ENCODE data around the gene VPS26B.

The VPS26B gene

DNA sequence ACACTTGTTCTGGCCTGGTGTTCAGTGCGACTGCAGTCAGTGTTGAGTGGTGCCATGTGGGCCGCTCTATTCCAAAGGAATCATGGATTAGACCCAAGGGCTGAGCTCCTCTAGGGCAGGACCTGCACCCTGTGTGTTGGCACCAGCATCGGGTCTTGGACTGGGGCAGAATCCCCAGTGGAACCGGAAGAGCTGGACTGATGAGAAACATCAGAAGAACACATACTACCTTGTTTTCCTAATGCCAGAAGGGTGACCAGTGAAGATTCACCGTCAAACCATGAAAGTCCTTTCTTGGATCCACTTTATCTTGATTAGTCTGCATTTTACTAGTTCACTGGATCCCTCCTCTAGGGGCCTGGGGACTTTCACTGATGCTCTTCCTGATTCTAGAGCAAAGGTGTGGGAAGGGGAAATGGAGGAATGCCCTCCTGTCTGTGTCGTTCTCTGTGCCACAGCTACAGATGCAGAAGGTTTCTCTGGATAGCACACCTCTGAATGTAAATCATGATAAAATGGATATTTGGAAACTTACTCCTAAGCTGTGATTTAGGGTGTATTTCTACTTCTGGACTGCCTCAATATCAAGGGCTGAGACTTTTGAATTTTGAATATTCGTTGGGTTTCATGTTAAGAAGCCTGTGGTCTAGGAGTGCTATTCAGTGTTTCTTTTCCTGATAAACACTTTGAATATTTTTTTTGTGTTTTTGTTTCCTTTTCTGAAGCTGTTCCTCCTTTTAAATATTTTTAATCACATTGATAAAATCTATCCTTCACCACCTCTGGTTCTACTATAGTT is 40.7 kb downstream of the VPS26B start:
- in situ Hi-C loops (cut with MboI; ENCODE audit: low sequenced_read_pairs, unreplicated experiment): no loop called here
- TF ChIP-seq, protein P1, sequence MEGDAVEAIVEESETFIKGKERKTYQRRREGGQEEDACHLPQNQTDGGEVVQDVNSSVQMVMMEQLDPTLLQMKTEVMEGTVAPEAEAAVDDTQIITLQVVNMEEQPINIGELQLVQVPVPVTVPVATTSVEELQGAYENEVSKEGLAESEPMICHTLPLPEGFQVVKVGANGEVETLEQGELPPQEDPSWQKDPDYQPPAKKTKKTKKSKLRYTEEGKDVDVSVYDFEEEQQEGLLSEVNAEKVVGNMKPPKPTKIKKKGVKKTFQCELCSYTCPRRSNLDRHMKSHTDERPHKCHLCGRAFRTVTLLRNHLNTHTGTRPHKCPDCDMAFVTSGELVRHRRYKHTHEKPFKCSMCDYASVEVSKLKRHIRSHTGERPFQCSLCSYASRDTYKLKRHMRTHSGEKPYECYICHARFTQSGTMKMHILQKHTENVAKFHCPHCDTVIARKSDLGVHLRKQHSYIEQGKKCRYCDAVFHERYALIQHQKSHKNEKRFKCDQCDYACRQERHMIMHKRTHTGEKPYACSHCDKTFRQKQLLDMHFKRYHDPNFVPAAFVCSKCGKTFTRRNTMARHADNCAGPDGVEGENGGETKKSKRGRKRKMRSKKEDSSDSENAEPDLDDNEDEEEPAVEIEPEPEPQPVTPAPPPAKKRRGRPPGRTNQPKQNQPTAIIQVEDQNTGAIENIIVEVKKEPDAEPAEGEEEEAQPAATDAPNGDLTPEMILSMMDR (IDR thresholded peaks at IDR 0.05; ENCODE audit: borderline replicate concordance, control extremely low read depth, extremely low read depth, insufficient read depth, missing control alignments): no peak
- DNase-seq (ENCODE audit: low spot score): no peak

DNA sequence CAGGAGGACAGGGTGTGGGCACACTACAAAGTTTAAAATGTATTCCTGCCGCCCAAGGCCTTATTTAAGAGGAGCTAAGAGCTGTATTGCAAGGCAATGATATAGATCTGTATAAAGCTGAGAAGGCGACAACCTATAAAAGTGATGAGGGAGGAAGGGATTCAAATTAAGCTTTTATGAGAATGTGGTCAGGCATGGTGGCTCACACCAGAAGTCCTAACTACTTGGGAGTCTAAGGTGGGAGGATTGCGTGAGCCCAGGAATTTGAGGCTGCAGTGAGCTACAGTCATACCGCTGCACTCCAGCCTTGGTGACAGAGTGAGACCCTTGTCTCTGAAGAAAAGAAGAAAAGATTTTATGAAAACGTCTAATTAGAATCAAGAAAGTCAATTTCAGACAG is 42.0 kb downstream of the VPS26B start:
- no peak for DNase-seq (ENCODE audit: low spot score)

DNA sequence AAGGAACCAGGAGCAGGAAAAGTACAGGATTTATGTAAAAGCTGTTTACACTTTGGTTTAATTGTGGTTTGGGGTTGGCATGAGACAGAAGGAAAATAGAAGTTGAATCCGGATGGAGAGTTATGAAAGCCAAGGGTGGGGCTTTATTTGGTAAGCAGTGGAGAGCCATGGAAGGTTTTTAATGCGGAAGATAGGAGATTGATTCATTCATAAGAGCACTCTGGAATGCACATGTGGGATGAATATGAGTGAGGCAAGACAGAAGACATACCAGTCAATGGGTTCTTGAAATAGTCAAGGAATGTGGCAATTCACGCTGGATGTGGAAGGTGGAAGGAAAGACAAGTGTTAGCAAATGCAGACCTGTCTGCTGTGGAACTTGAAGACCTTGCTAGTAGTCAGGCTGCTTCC is 42.4 kb downstream of the VPS26B start:
- TF ChIP-seq, protein P1 (IDR thresholded peaks at IDR 0.05; ENCODE audit: borderline replicate concordance, control extremely low read depth, extremely low read depth, insufficient read depth, missing control alignments): no peak
- in situ Hi-C loops (cut with MboI; ENCODE audit: low sequenced_read_pairs, unreplicated experiment): no loop called here
- DNase-seq (ENCODE audit: low spot score): no peak

More for the DNA sequence above, 42.0 kb downstream of the VPS26B start:
- in situ Hi-C loops (cut with MboI; ENCODE audit: low sequenced_read_pairs, unreplicated experiment): no loop called here
- TF ChIP-seq, protein P1 (IDR thresholded peaks at IDR 0.05; ENCODE audit: borderline replicate concordance, control extremely low read depth, extremely low read depth, insufficient read depth, missing control alignments): no peak

DNA sequence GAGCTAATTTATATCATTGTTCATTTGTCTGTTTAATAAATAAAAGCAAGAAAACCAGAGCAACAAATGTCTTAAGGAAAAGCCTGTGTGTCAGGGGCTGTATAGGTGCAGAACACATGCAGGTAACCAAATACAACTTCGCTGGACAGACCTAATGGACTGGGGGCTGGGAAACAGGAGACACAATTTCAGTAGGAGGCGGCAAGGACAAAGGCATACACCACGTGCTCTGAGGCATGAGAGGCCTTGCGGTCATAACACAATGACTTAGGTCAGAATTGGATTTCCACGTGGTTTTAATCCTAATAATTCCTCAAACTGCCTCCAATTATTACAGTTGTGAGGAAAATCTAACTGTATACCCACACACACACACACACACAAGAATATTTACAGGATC is 43.0 kb downstream of the VPS26B start:
- no peak for DNase-seq (ENCODE audit: low spot score)
- in situ Hi-C loops (cut with MboI; ENCODE audit: low sequenced_read_pairs, unreplicated experiment): no loop called here
- TF ChIP-seq, protein P1 (IDR thresholded peaks at IDR 0.05; ENCODE audit: borderline replicate concordance, control extremely low read depth, extremely low read depth, insufficient read depth, missing control alignments): no peak

DNA sequence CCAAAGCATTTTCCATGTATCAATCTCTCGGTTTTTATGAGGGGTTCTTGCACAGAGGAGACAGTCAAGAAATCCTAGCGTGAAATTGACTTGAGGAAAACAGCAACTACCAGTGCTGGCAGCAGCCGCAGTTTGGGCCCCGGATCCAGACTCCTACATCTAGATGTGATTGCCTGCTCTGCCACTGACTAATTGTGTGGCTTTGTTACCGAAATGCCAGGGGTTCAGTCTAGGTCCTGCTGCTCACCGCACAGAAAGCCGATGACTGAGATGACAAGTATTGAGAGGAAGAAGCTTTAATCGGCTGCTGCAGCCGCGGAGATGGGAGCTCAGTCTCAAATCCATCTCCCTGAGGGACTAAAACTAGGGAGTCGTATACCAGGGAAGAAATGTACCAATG is 43.5 kb downstream of the VPS26B start:
- DNase-seq (ENCODE audit: low spot score): no peak
- TF ChIP-seq, protein P1 (IDR thresholded peaks at IDR 0.05; ENCODE audit: borderline replicate concordance, control extremely low read depth, extremely low read depth, insufficient read depth, missing control alignments): no peak
- in situ Hi-C loops (cut with MboI; ENCODE audit: low sequenced_read_pairs, unreplicated experiment): no loop called here

DNA sequence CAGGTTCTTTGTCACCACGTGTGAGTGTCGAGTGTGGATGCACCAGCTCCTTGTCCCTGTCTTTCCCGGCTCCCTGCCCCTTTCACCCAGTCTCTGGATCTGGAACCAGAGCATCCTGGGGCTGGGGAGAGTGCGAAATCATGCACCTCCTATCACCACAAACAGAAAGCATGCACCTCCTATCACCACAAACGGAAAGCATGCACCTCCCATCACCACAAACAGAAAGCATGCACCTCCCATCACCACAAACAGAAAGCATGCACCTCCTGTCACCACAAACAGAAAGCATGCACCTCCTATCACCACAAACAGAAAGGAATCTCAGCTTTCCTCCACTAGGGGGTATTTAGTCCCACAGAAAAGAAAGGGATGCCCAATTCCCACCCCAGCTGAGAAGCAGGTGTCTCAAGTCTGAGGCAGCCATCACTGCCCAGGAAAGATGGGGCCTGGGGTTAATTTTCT is 45.8 kb downstream of the VPS26B start:
- DNase-seq (ENCODE audit: low spot score): no peak
- TF ChIP-seq, protein P1 (IDR thresholded peaks at IDR 0.05; ENCODE audit: borderline replicate concordance, control extremely low read depth, extremely low read depth, insufficient read depth, missing control alignments): no peak

More for the DNA sequence above, 45.8 kb downstream of the VPS26B start:
- in situ Hi-C loops (cut with MboI; ENCODE audit: low sequenced_read_pairs, unreplicated experiment): no loop called here
